OCI-LY1 (cell line): ENCODE measurements around the gene FNDC11.

ENCODE experiments used
- CTCF ChIP-seq: fragments of 200-600 bp; sonication (generic), shearing (Covaris generic); IDR thresholded peaks from 2 replicates; pipeline ENCODE4 v1.5.1; 2017; ENCODE audit warnings: mild to moderate bottlenecking, antibody characterized with exemption, low read length, moderate library complexity, mixed read lengths
- EZH2 ChIP-seq: fragments of 200-600 bp; sonication (generic), shearing (Covaris generic); IDR thresholded peaks from 2 replicates; pipeline ENCODE4 v1.8.0; 2017; ENCODE audit warnings: borderline replicate concordance, mixed run types, mild to moderate bottlenecking, antibody characterized with exemption, low read length, moderate library complexity, mixed read lengths

GRCh38 chr20:63585616-63586565 lies 31.9 kb downstream of the FNDC11 start:
- TF ChIP-seq CTCF (no peak), EZH2 (no peak)
